ENCODE data around the gene HSPA1A.
"Not testable (repeated sequence)": the region's sequence is repeated elsewhere in the genome, so short reads cannot be mapped to it uniquely, and the experiment has no call there.

HSPA1A gene

DNA sequence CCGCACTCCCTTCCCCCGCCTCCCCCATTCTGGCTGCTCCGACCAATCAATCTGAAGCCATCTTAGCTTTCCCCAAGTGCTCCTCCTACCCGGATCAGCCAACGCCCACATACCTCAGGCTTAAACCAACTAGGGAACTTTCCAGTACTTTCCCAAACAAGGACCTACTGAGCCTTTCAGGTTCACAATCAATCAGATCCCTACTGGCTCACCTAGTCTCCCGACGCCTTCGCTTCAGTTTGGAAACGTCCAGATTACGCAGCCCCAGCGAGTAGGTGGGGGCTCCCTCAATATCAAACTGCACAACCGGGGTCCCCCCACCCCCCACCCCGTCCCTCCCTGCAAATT lies 692 bp upstream of the HSPA1A start:
- in situ Hi-C loops (cut with HindIII; ENCODE audit: low sequenced_read_pairs), result no loop called here
- TF ChIP-seq, protein P1, sequence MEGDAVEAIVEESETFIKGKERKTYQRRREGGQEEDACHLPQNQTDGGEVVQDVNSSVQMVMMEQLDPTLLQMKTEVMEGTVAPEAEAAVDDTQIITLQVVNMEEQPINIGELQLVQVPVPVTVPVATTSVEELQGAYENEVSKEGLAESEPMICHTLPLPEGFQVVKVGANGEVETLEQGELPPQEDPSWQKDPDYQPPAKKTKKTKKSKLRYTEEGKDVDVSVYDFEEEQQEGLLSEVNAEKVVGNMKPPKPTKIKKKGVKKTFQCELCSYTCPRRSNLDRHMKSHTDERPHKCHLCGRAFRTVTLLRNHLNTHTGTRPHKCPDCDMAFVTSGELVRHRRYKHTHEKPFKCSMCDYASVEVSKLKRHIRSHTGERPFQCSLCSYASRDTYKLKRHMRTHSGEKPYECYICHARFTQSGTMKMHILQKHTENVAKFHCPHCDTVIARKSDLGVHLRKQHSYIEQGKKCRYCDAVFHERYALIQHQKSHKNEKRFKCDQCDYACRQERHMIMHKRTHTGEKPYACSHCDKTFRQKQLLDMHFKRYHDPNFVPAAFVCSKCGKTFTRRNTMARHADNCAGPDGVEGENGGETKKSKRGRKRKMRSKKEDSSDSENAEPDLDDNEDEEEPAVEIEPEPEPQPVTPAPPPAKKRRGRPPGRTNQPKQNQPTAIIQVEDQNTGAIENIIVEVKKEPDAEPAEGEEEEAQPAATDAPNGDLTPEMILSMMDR (IDR thresholded peaks at IDR 0.05; ENCODE audit: low read depth, low read length, missing control alignments), result no peak
- peak; percentile 96 for DNase-seq (ENCODE audit: low read depth)
- H3K4me3 ChIP-seq (ENCODE audit: low read depth, low read length), result peak overlapping the region; percentile 59

DNA sequence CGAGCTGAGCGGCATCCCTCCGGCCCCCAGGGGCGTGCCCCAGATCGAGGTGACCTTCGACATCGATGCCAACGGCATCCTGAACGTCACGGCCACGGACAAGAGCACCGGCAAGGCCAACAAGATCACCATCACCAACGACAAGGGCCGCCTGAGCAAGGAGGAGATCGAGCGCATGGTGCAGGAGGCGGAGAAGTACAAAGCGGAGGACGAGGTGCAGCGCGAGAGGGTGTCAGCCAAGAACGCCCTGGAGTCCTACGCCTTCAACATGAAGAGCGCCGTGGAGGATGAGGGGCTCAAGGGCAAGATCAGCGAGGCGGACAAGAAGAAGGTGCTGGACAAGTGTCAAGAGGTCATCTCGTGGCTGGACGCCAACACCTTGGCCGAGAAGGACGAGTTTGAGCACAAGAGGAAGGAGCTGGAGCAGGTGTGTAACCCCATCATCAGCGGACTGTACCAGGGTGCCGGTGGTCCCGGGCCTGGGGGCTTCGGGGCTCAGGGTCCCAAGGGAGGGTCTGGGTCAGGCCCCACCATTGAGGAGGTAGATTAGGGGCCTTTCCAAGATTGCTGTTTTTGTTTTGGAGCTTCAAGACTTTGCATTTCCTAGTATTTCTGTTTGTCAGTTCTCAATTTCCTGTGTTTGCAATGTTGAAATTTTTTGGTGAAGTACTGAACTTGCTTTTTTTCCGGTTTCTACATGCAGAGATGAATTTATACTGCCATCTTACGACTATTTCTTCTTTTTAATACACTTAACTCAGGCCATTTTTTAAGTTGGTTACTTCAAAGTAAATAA lies 2.0 kb downstream of the HSPA1A start:
- in situ Hi-C loops (cut with HindIII; ENCODE audit: low sequenced_read_pairs); DNase-seq (ENCODE audit: low read depth): not testable (repeated sequence)
- H3K4me3 ChIP-seq (ENCODE audit: low read depth, low read length), result peak overlapping the region; percentile 40

DNA sequence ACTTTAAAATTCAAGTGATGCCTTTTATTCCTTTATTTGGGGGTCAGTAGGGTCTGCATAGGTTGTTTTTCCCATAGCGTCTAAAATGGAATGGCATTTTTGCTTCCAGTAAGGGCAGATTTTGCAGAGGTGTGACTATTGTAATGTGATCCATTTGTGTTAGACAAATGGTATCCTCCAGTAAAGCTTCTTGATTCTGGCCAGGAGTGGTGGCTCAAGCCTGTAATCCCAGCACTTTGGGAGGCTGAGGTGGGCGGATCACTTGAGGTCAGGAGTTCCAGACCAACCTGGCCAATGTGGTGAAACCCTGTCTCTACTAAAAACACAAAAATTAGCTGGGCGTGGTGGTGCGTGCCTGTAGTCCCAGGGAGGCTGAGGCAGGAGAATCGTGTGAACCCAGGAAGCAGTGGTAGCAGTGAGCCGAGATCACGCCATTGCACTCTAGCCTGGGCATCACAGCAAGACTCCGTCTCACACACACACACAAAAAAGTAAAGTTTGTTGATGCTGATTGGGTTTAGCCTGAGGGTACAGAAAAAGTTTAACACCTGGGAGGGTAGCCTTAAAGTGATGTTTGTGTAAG lies 2.7 kb downstream of the HSPA1A start:
- not testable (repeated sequence) for DNase-seq (ENCODE audit: low read depth)
- H3K4me3 ChIP-seq (ENCODE audit: low read depth, low read length), result peak overlapping the region; percentile 40

DNA sequence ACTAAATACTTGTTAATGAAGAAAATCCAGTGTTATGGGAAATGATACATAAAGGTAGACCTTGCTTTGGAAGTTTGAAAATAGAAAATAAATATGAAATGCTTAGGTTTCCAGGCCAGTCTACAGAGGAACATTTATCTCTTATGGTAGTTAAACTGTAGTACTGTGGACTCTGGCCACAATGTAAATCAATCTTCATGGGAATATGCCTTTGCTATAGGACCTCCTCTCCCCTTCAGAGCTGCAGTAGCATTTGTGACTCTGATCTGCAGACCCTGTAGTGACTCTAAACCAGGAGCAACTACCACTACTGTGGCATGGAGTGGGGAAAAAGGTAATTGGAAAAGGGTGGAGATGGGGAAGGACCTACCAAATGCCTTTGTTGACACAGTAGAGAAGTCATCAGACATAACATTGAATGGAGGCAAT lies 4.5 kb downstream of the HSPA1A start:
- TF ChIP-seq, protein P1 (IDR thresholded peaks at IDR 0.05; ENCODE audit: low read depth, low read length, missing control alignments), result no peak
- H3K4me3 ChIP-seq (ENCODE audit: low read depth, low read length), result no peak overlapping the region
- DNase-seq (ENCODE audit: low read depth), result no peak
- in situ Hi-C loops (cut with HindIII; ENCODE audit: low sequenced_read_pairs), result no loop called here

More for the DNA sequence above, 2.7 kb downstream of the HSPA1A start:
- in situ Hi-C loops (cut with HindIII; ENCODE audit: low sequenced_read_pairs), result not testable (repeated sequence)

DNA sequence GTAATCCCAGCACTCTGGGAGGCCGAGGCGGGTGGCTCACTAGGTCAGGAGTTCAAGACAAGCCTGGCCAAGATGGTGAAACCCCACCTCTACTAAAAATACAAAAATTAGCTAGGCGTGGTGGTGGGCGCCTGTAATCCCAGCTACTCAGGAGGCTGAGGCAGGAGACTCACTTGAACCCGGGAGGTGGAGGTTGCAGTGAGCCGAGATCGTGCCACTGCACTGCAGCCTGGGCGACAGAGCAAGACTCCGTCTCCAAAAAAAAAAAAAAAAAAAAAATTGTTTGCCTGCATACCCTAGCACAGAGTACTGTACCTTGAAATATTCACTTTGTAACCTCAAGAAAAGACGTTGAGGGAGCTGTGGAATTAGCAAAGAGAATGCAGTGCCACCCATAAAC lies 5.1 kb downstream of the HSPA1A start:
- DNase-seq (ENCODE audit: low read depth); H3K4me3 ChIP-seq (ENCODE audit: low read depth, low read length); in situ Hi-C loops (cut with HindIII; ENCODE audit: low sequenced_read_pairs): not testable (repeated sequence)

DNA sequence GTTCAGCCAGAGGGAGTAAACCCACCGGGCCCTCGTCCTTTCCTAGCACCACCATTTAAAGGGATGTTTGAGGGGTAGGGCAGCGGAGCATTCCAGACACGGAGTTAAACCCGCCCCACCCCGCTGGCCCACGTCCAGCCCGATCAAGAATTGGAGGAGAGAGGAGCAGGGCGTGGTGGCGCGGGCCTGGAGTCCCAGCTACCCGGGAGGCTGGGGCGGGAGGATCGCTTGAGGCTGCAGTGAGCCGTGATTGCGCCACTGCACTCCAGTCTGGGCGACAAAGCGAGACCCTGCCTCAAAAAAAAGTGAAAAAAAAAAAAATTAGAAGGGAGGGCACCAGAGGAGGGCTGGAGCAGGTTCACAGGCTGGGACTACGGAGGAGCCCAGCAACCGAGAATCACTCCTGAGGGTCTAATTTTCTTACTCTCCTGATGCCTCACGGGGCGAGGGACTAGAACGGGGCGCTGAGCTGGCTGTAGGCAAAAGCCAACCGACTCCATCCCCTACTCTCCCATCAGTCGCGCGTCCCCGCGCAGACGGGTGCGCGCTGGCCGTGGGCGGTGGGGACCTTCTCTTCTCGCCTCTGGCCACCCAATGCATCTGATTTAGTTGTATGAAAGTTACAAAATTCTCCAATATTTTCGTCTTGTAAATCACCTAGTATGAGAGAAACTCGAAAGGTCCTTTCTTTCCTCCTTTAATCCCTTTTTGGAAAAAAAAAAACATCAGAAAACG lies 6.1 kb downstream of the HSPA1A start:
- no peak for DNase-seq (ENCODE audit: low read depth)
- TF ChIP-seq, protein P1 (IDR thresholded peaks at IDR 0.05; ENCODE audit: low read depth, low read length, missing control alignments), result no peak
- in situ Hi-C loops (cut with HindIII; ENCODE audit: low sequenced_read_pairs), result no loop called here
- peak overlapping the region; percentile 58 for H3K4me3 ChIP-seq (ENCODE audit: low read depth, low read length)

DNA sequence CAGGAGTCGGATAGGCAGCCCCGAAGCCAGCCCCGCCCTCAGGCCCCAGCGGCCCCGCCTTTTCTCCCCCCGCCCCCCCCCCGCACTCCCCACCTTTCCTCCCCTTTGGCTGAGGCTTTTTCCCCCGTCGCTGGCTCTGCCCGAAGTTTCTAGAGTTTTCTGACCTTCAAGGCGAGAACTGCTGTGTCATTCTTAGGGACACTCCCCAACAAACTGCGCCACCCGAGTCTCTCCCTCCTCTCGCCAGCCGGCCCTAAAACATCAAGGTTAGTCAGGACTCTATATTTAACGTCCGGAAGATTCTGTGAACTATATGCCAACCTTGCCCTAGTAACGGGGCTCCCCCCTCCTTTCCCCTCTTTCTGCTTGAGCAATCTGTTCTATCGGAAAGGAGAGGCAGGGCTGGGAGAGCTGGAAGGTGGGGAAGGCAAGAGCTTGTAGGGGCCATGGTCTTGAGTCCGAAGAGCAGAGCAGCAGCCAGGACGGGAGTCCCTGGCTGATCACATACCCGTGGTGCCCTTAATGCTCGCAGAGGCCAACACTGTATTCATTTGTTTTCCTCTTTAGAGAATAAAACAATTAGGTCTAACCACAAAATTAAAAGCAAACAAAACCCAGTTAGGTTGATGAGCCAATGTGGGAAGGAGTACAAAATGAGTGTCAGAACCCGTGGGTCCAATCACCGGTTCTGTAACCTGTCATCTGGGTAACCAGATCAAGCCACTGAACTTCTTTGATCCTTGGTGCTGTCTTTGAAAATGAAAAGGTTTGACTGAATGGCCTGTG lies 6.9 kb downstream of the HSPA1A start:
- peak overlapping the region; percentile 58 for H3K4me3 ChIP-seq (ENCODE audit: low read depth, low read length)
- in situ Hi-C loops (cut with HindIII; ENCODE audit: low sequenced_read_pairs), result no loop called here
- TF ChIP-seq, protein P1 (IDR thresholded peaks at IDR 0.05; ENCODE audit: low read depth, low read length, missing control alignments), result no peak
- no peak for DNase-seq (ENCODE audit: low read depth)

DNA sequence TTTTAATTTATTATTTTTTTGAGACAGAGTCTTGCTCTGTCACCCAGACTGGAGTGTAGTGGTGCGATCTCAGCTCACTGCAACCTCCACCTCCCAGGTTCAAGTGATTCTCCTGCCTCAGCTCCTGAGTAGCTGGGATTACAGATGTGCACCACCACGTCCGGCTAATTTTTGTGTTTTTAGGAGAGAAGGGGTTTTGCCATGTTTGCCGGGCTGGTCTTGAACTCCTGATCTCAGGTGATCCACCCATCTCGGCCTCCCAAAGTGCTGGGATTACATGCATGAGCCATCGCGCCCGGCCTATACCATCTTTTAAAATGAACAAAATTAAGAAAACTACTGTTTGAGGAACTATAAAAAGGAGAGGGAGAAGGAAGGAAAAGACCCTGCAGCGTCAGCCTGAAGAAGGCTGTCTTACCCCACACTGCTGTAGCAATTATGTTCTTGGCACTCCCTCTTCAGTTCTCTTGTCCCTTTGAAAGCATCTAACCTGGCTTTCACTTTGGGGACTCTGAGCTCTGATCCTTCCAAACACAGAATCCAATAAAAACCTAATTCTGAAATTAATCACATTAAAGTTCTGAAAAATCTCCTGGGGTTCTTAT lies 8.4 kb downstream of the HSPA1A start:
- H3K4me3 ChIP-seq (ENCODE audit: low read depth, low read length); DNase-seq (ENCODE audit: low read depth); in situ Hi-C loops (cut with HindIII; ENCODE audit: low sequenced_read_pairs): not testable (repeated sequence)
